HG02798 (cell line): ENCODE data around the gene NAB1.
"Not testable (repeated sequence)": the region's sequence is repeated elsewhere in the genome, so short reads cannot be mapped to it uniquely, and the experiment has no call there.

Source experiments
- ATAC-seq: cut with Tn5 transposase; IDR thresholded peaks from one replicate; pipeline ENCODE4 v1.9.1; 2021; ENCODE audit warnings: mild to moderate bottlenecking; ENCODE audit not compliant: unreplicated experiment, poor library complexity

NAB1 gene

GRCh38 chr2:190649035-190649797 is at the start of gene NAB1:
NAB1 (plus strand) TSS chr2:190649083; CDS start chr2:190659177, 10,094 bp downstream.
- peak; percentile 49 for ATAC-seq

GRCh38 chr2:190599546-190600220 is 49.2 kb upstream of the NAB1 start:
- no peak for ATAC-seq

GRCh38 chr2:190600293-190601103 is 48.4 kb upstream of the NAB1 start:
- no peak for ATAC-seq

- no peak for ATAC-seq
These were observed 45.5 kb upstream of the NAB1 start for GRCh38 chr2:190603374-190603773.

GRCh38 chr2:190607014-190607597 is 41.8 kb upstream of the NAB1 start:
- ATAC-seq = peak; percentile 72

- ATAC-seq = no peak
These were observed 41.1 kb upstream of the NAB1 start for GRCh38 chr2:190607657-190608357.

- ATAC-seq = not testable (repeated sequence)
These were observed 40.0 kb upstream of the NAB1 start for GRCh38 chr2:190608863-190609262.

GRCh38 chr2:190609397-190609796 is 39.5 kb upstream of the NAB1 start:
- not testable (repeated sequence) for ATAC-seq

- not testable (repeated sequence) for ATAC-seq
These were observed 38.4 kb upstream of the NAB1 start for GRCh38 chr2:190610528-190610927.

GRCh38 chr2:190615555-190616200 is 33.2 kb upstream of the NAB1 start:
- no peak for ATAC-seq

- no peak for ATAC-seq
These were observed 30.9 kb upstream of the NAB1 start for GRCh38 chr2:190618030-190618429.

- ATAC-seq = no peak
These were observed 23.2 kb upstream of the NAB1 start for GRCh38 chr2:190625691-190626090.

- ATAC-seq = no peak
These were observed 22.2 kb upstream of the NAB1 start for GRCh38 chr2:190626641-190627210.

- ATAC-seq = peak; percentile 91
These were observed 21.2 kb upstream of the NAB1 start for GRCh38 chr2:190627448-190628412.

- no peak for ATAC-seq
These were observed 20.1 kb upstream of the NAB1 start for GRCh38 chr2:190628591-190629319.

- no peak for ATAC-seq
These were observed 14.5 kb upstream of the NAB1 start for GRCh38 chr2:190634381-190634780.

- ATAC-seq = no peak
These were observed 13.1 kb upstream of the NAB1 start for GRCh38 chr2:190635781-190636180.
